OCI-LY1 (cell line): ENCODE data around the gene GBP6.
"Not testable (repeated sequence)": the region's sequence is repeated elsewhere in the genome, so short reads cannot be mapped to it uniquely, and the experiment has no call there.

Experiments used
- EZH2 ChIP-seq: fragments of 200-600 bp; sonication (generic), shearing (Covaris generic); IDR thresholded peaks from 2 replicates; pipeline ENCODE4 v1.8.0; 2017; ENCODE audit warnings: borderline replicate concordance, mixed run types, mild to moderate bottlenecking, antibody characterized with exemption, low read length, moderate library complexity, mixed read lengths
- TF ChIP-seq, protein P1 (sequence below): fragments of 200-600 bp; sonication (generic), shearing (Covaris generic); IDR thresholded peaks from 2 replicates; pipeline ENCODE4 v1.5.1; 2017; ENCODE audit warnings: mild to moderate bottlenecking, antibody characterized with exemption, low read length, moderate library complexity, mixed read lengths

GRCh38 chr1:89345479-89345878, 18.4 kb upstream of the GBP6 start:
- TF ChIP-seq, protein P1, sequence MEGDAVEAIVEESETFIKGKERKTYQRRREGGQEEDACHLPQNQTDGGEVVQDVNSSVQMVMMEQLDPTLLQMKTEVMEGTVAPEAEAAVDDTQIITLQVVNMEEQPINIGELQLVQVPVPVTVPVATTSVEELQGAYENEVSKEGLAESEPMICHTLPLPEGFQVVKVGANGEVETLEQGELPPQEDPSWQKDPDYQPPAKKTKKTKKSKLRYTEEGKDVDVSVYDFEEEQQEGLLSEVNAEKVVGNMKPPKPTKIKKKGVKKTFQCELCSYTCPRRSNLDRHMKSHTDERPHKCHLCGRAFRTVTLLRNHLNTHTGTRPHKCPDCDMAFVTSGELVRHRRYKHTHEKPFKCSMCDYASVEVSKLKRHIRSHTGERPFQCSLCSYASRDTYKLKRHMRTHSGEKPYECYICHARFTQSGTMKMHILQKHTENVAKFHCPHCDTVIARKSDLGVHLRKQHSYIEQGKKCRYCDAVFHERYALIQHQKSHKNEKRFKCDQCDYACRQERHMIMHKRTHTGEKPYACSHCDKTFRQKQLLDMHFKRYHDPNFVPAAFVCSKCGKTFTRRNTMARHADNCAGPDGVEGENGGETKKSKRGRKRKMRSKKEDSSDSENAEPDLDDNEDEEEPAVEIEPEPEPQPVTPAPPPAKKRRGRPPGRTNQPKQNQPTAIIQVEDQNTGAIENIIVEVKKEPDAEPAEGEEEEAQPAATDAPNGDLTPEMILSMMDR = not testable (repeated sequence)
- TF ChIP-seq EZH2 = not testable (repeated sequence)
